Omental fat pad (tissue), 4 donors: ENCODE measurements around the gene ABCC9. TPM values are rescaled to one million over a fixed set of nuclear protein-coding genes. Genes with fewer than 3 reads are reported as not detected.

Experiments
- ATAC-seq: fragments of 150-250 bp; one replicate; pipeline ENCODE4 v1.9.1; 2016; ENCODE audit warnings: mild to moderate bottlenecking, moderate library complexity; ENCODE audit not compliant: low FRiP score
- DNase-seq: peaks from one replicate; pipeline ENCODE4 v3.0.0-alpha.2; 2019; ENCODE audit warnings: low spot score
- CTCF ChIP-seq, 3 donors: fragments of 450-650 bp; IDR thresholded peaks; one replicate each; pipeline ENCODE4 v1.5.1; 2016 to 2017; ENCODE audit warnings: antibody characterized with exemption in 3 of 3, mild to moderate bottlenecking in 3 of 3, moderate library complexity in 2 of 3
- total RNA-seq, 4 donors: library from RNA; depleted of rRNA; stranded (reverse); fragments of >200 nt; gene quantifications; one replicate each; pipeline ENCODE4 v1.1.0, GENCODE V29; 2016

Gene ABCC9
- total RNA-seq, 4 donors from 2014 or later, result 37.9 to 64.2 (median 54.4) TPM

- DNase-seq (no peak), ATAC-seq (no peak)
- no peak for TF ChIP-seq CTCF (IDR thresholded peaks at IDR 0.05)
Observed at GRCh38 chr12:21826618-21826910, 114.7 kb downstream of the ABCC9 start.

GRCh38 chr12:21825886-21826617 is 115.2 kb downstream of the ABCC9 start:
- ATAC-seq, result no peak
- no peak for TF ChIP-seq CTCF (IDR thresholded peaks at IDR 0.05)

GRCh38 chr12:21823581-21823980 is 117.6 kb downstream of the ABCC9 start:
- DNase-seq, result no peak
- TF ChIP-seq CTCF (IDR thresholded peaks at IDR 0.05), result no peak
- ATAC-seq, result no peak

More at GRCh38 chr12:21825886-21826617, 115.2 kb downstream of the ABCC9 start:
- DNase-seq, result no peak

GRCh38 chr12:21819678-21820077 is 121.5 kb downstream of the ABCC9 start:
- DNase-seq, result no peak
- no peak for ATAC-seq
- TF ChIP-seq CTCF (IDR thresholded peaks at IDR 0.05), result no peak

GRCh38 chr12:21819236-21819635 is 122.0 kb downstream of the ABCC9 start:
- DNase-seq, result no peak
- TF ChIP-seq CTCF (IDR thresholded peaks at IDR 0.05), result no peak
- no peak for ATAC-seq

- TF ChIP-seq CTCF (IDR thresholded peaks at IDR 0.05), result no peak
- DNase-seq (no peak), ATAC-seq (no peak)
Observed at GRCh38 chr12:21818627-21819026, 122.6 kb downstream of the ABCC9 start.

GRCh38 chr12:21815306-21816062 is 125.7 kb downstream of the ABCC9 start:
- DNase-seq (no peak), ATAC-seq (no peak)
- TF ChIP-seq CTCF (IDR thresholded peaks at IDR 0.05), result no peak
